GM12872 (cell line): Measurements from ENCODE around the gene ZBED2.

Experiments used
- CTCF ChIP-seq: IDR thresholded peaks from 3 replicates; pipeline ENCODE4 v1.5.1; 2011; ENCODE audit warnings: low read depth, mild to moderate bottlenecking, low read length, moderate library complexity; ENCODE audit not compliant: insufficient read depth

Gene ZBED2

DNA sequence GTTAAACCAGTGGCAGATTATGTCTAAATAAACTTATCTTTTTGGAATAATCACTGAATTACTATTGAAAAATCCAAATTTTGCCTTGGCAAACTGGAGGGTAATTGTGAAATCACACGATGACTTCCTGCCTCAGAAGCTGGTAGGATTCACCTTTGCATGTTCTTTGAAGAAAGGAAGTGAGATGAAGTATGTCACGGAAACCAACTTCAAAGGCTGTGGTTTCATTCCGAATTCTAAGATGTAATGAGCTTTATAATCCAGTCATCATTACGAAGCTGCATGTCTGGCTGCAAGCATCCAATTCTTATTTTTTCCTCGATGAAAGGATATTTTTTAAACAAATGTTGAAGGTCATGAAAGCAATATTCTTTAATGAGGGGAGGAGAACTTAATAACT, 15.0 kb upstream of the ZBED2 start:
- TF ChIP-seq CTCF: no peak

GRCh38 chr3:111609700-111610099, 14.6 kb upstream of the ZBED2 start:
- no peak for TF ChIP-seq CTCF

GRCh38 chr3:111608383-111608782, 13.2 kb upstream of the ZBED2 start:
- TF ChIP-seq CTCF: no peak

GRCh38 chr3:111607240-111607920, 12.2 kb upstream of the ZBED2 start:
- no peak for TF ChIP-seq CTCF

GRCh38 chr3:111605493-111605892, 10.3 kb upstream of the ZBED2 start:
- no peak for TF ChIP-seq CTCF

GRCh38 chr3:111605018-111605417, 9.9 kb upstream of the ZBED2 start:
- TF ChIP-seq CTCF: no peak

- TF ChIP-seq CTCF: no peak
Measured at GRCh38 chr3:111604119-111604518, 9.0 kb upstream of the ZBED2 start.

DNA sequence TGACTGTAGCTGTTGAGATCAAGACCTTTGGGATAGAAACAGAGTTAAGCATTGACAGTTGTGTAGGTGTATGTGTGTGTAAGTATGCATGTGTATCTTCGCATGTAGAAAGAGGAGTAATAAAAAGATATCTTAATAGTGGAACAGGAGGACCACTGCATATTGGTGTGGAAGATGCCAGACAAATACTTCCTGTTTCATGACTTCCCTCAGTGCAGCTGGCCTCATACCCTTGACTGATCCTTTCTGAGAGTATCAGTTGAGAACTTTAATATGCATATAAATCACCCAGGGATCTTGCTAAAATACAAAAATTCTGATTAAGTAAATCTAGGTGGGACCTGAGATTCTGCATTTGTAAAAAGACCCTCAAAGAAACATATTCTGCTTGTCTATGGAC, 8.5 kb upstream of the ZBED2 start:
- no peak for TF ChIP-seq CTCF
